HCT116 (cell line): ENCODE results near the gene ZPR1. TPM values are rescaled to one million over a fixed set of nuclear protein-coding genes. Genes with fewer than 3 reads are reported as not detected.
A peak's percentile ranks its signal among the peaks of the same experiment; 100 is the strongest.
"Not testable (repeated sequence)": the region's sequence is repeated elsewhere in the genome, so short reads cannot be mapped to it uniquely, and the experiment has no call there.

Source experiments
- ATAC-seq: fragments of 200-7000 bp; cut with Tn5 transposase; 2 replicates; pipeline ENCODE4 v1.9.1; 2020; ENCODE audit warnings: mild to moderate bottlenecking, moderate library complexity
- BruUV-seq: library from RNA; stranded (reverse); fragments of 400-500 nt; replicated peaks from 2 replicates; lab custom pipeline; 2021; lab: Mats Ljungman, UMichigan
- CTCF ChIA-PET: fragments of 300-600 bp; sonication (Branson Sonifier 250); formaldehyde crosslinking; loops from one replicate; lab custom pipeline; 2021; ENCODE audit warnings: antibody characterized with exemption; lab: Charles Lee
- POLR2A ChIA-PET: fragments of 300-600, 350-600 bp; sonication (Branson Sonifier 250); formaldehyde crosslinking; loops from one replicate; lab custom pipeline; 2021; ENCODE audit warnings: antibody characterized with exemption; lab: Charles Lee
- RAD21 ChIA-PET, 2 experiments: fragments of 300-600 bp; sonication (Branson Sonifier 250); formaldehyde crosslinking; loops; one replicate each; lab custom pipeline; 2023; ENCODE audit warnings: low total read pairs in 2 of 2; ENCODE audit not compliant: uncharacterized antibody in 2 of 2, unreplicated experiment in 2 of 2, low non-redundant PET in 1 of 2; lab: Charles Lee
- DNase-seq: peaks from one replicate; pipeline ENCODE4 v3.0.0-alpha.2; 2010; ENCODE audit warnings: low read depth, low spot score
- H2AFZ ChIP-seq: fragments of 200-600 bp; shearing (Covaris generic), sonication (generic); 2 replicates; pipeline ENCODE4 v1.6.1; 2017; ENCODE audit warnings: low read depth, mixed run types, mixed read lengths, antibody characterized with exemption, low read length; ENCODE audit not compliant: poor library complexity, severe bottlenecking
- H3K27ac ChIP-seq: 2 replicates; pipeline ENCODE4 v1.5.1; 2012; ENCODE audit warnings: low read depth, low read length
- H3K27me3 ChIP-seq: fragments of 200-600 bp; sonication (generic); 2 replicates; pipeline ENCODE4 v1.6.1; 2016; ENCODE audit warnings: mixed run types, low read length, mixed read lengths; ENCODE audit not compliant: insufficient read depth
- H3K36me3 ChIP-seq, 2 experiments: fragments of 200-500 bp in 1 of 2; fragments of 200-600 bp in 1 of 2; sonication (Bioruptor generic) in 1 of 2; sonication (generic) in 1 of 2; 2 replicates each; pipeline versions ENCODE4 v1.5.1 to v1.6.1; 2014 to 2016; ENCODE audit warnings: low read length in 2 of 2, inconsistent platforms in 1 of 2, mixed read lengths in 1 of 2, mixed run types in 1 of 2; ENCODE audit not compliant: insufficient read depth in 2 of 2, control insufficient read depth in 1 of 2
- H3K4me1 ChIP-seq, 2 experiments: fragments of 200-600 bp in 1 of 2; sonication (generic) in 1 of 2; 2 replicates each; pipeline versions ENCODE4 v1.5.1 to v1.6.1; 2012 to 2017; ENCODE audit warnings: low read length in 2 of 2, inconsistent platforms in 1 of 2, mild to moderate bottlenecking in 1 of 2, mixed read lengths in 1 of 2, mixed run types in 1 of 2, moderate library complexity in 1 of 2; ENCODE audit not compliant: insufficient read depth in 2 of 2, control insufficient read depth in 1 of 2
- H3K4me2 ChIP-seq: fragments of 200-600 bp; sonication (generic); 2 replicates; pipeline ENCODE4 v1.6.1; 2017; ENCODE audit warnings: mixed run types, low read length, mixed read lengths
- H3K4me3 ChIP-seq, 2 experiments: fragments of 200-600 bp in 1 of 2; sonication (generic) in 1 of 2; replicated peaks in 1 of 2; 2 replicates each; pipeline ENCODE4 v1.5.1; 2011 to 2016; ENCODE audit warnings: low read length in 2 of 2, control low read depth in 1 of 2, low read depth in 1 of 2, mild to moderate bottlenecking in 1 of 2, mixed read lengths in 1 of 2, mixed run types in 1 of 2
- H3K79me2 ChIP-seq: fragments of 200-600 bp; sonication (generic); 2 replicates; pipeline ENCODE4 v1.6.1; 2017; ENCODE audit warnings: mild to moderate bottlenecking, mixed run types, low read length, moderate library complexity, mixed read lengths; ENCODE audit not compliant: insufficient read depth
- H3K9ac ChIP-seq: fragments of 200-600 bp; sonication (generic); 2 replicates; pipeline ENCODE4 v1.6.1; 2016; ENCODE audit warnings: low read length, mixed read lengths
- H3K9me2 ChIP-seq: fragments of 200-600 bp; sonication (generic), shearing (Covaris generic); 2 replicates; pipeline ENCODE4 v1.6.1; 2017; ENCODE audit warnings: mixed run types, mild to moderate bottlenecking, moderate library complexity; ENCODE audit not compliant: insufficient read depth
- H3K9me3 ChIP-seq, 2 experiments: fragments of 200-500 bp in 1 of 2; fragments of 200-600 bp in 1 of 2; sonication (Bioruptor generic) in 1 of 2; sonication (generic) in 1 of 2; 2 replicates each; pipeline ENCODE4 v1.6.1; 2014 to 2017; ENCODE audit warnings: low read length in 2 of 2, mixed read lengths in 2 of 2, inconsistent platforms in 1 of 2, low read depth in 1 of 2, mild to moderate bottlenecking in 1 of 2, mixed run types in 1 of 2, moderate library complexity in 1 of 2; ENCODE audit not compliant: control insufficient read depth in 1 of 2, insufficient read depth in 1 of 2
- H4K20me1 ChIP-seq: fragments of 200-600 bp; sonication (generic), shearing (Covaris generic); 2 replicates; pipeline ENCODE4 v1.6.1; 2017; ENCODE audit warnings: mixed run types, mild to moderate bottlenecking, moderate library complexity; ENCODE audit not compliant: insufficient read depth
- ELF1 ChIP-seq: IDR thresholded peaks from 2 replicates; pipeline ENCODE4 v1.6.1; 2012; ENCODE audit warnings: low read depth, borderline replicate concordance
- EZH2phosphoT487 ChIP-seq: fragments of 200-600 bp; IDR thresholded peaks from 2 replicates; pipeline ENCODE4 v1.6.1; 2018; ENCODE audit warnings: antibody characterized with exemption, borderline replicate concordance
- FOSL1 ChIP-seq: IDR thresholded peaks from 2 replicates; pipeline ENCODE4 v1.6.1; 2012; ENCODE audit warnings: low read depth
- RAD21 ChIP-seq: IDR thresholded peaks from 2 replicates; pipeline ENCODE4 v1.6.1; 2012; ENCODE audit warnings: low read depth, mild to moderate bottlenecking
- SRF ChIP-seq: IDR thresholded peaks from 2 replicates; pipeline ENCODE4 v1.6.1; 2012; ENCODE audit warnings: low read depth
- ZNF274 ChIP-seq: fragments of 200-500 bp; sonication (Bioruptor generic); IDR thresholded peaks from 2 replicates; pipeline ENCODE4 v1.6.1; 2014; ENCODE audit warnings: mild to moderate bottlenecking, low read depth, low read length, inconsistent platforms
- intact Hi-C: fragments of 100-400 bp; cut with micrococcal nuclease; formaldehyde crosslinking; loops from 2 replicates; pipeline ENCODE4 v1.10.0; 2022
- total RNA-seq: library from RNA; stranded (reverse); gene quantifications from one replicate; pipeline ENCODE4 v1.2.1, GENCODE V29; 2021; ENCODE audit not compliant: unreplicated experiment
- TF ChIP-seq, protein P1 (sequence below): IDR thresholded peaks from 2 replicates; pipeline ENCODE4 v1.6.1; 2012

The ZPR1 gene
- total RNA-seq, 1 experiment from 2014 or later: 56.3 TPM

DNA sequence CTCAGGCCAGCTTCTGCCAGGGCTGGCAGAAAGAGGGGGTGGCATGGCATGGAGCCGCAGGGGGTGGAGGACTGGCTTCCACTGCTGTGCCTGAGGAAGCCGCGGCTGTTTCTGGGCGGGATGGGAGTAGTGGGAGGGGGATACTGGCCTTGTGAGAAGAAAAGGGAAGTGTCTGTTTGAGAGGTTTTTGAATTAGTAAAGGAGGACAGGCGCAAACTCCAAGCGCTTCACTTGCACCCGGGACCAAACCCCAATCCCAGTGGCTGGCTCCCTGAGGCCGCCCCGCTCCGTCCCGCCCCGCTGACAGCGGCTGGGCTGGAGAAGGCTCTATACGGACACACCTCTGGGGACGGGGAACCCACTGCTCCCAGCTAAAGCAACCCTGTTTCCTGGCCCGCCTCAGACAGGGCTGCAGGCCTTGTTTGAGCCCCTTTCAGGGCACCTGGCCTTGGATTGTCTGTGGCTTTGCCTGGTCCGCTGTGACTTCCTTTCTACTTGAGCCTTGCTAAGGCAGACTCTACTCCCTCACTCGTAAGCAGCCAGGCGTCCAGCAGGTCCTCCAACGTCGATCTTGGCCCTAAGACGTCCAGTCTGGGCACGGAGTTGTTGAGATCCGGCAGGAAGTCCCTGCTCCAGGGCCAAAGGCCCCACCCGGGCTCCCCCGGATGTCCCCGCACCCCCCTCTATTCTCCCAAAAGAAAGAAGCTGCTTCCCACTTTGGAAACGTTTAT is 47.4 kb upstream of the ZPR1 start:
- POLR2A ChIA-PET: interaction anchor here (1.2 kb wide), 1 partner anchor 44 kb away, joined by 9 read pairs; the partner anchor contains the start of gene APOA5
- Histone ChIP-seq H3K9me3 (no peaks in the 10 kb centered on the region), H3K79me2 (no peaks in the 10 kb centered on the region), H3K4me2 (peak overlapping the region; percentile 75), H3K4me1 (peaks cover 8 to 15% of the 10 kb centered on the region in 2 experiments), H3K27ac (peak overlapping the region; percentile 40; the same call in 1 of the 2 replicates), H3K27me3 (no peaks in the 10 kb centered on the region), H3K36me3 (no peaks in the 10 kb centered on the region), H3K9me2 (no peaks in the 10 kb centered on the region), H3K9ac (peak overlapping the region; percentile 52), H4K20me1 (no peaks in the 10 kb centered on the region), H2AFZ (peak overlapping the region; percentile 77), H3K4me3 (peak overlapping the region; percentile 26 to 42; a peak in 3 of 4 replicates)
- BruUV-seq: no TSS peak
- DNase-seq (no peak), ATAC-seq (no peak)
- intact Hi-C loops: no loop called here
- TF ChIP-seq ZNF274 (no peak), RAD21 (no peak), FOSL1 (no peak), EZH2phosphoT487 (no peak), ELF1 (no peak), SRF (no peak)
- TF ChIP-seq, protein P1, sequence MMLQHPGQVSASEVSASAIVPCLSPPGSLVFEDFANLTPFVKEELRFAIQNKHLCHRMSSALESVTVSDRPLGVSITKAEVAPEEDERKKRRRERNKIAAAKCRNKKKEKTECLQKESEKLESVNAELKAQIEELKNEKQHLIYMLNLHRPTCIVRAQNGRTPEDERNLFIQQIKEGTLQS: no peak
- RAD21 ChIA-PET: interaction anchor here (0.9 to 1.6 kb wide), 8 partner anchors 42 to 392 kb away, joined by 3 to 14 read pairs (median 4); partner anchors contain the start of gene APOA5 (in 2 of the 2)
- CTCF ChIA-PET: interaction anchor here (0.8 to 2.9 kb wide), 14 partner anchors 10 to 392 kb away, joined by 3 to 58 read pairs (median 4); partner anchors contain the start of genes APOA5 and ZPR1

DNA sequence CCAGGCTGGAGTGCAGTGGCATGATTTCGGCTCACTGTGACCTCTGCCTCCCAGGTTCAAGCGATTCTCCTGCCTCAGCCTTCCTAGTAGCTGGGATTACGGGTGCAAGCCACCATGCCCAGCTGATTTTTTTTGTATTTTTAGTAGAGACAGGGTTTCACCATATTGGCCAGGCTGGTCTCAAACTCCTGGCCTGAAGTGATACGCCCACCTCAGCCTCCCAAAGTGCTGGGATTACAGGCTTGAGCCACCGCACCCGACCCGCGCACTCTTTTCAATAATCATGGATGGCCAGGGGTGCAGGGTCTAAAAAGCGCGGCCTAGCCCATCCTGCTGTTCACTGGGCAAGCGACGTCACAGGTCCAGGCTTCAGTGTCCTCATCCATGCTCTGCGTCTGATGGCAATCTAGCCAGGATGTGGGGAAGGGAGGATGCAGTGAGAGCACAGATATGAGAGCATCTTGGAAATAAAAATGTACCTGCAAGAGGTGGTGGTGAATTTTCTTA is 46.8 kb upstream of the ZPR1 start:
- H3K4me2 ChIP-seq, H3K36me3 ChIP-seq, H3K79me2 ChIP-seq, H4K20me1 ChIP-seq, intact Hi-C loops, H3K9me3 ChIP-seq, H3K9ac ChIP-seq, RAD21 ChIA-PET, H3K4me3 ChIP-seq, DNase-seq, H3K9me2 ChIP-seq, H3K27ac ChIP-seq, H3K27me3 ChIP-seq, BruUV-seq, ATAC-seq, H2AFZ ChIP-seq: not testable (repeated sequence)
- H3K4me1 ChIP-seq: peaks cover 8 to 15% of the 10 kb centered on the region in 2 experiments
- CTCF ChIA-PET: interaction anchor here (2.1 kb wide), 1 partner anchor 41 kb away, joined by 13 read pairs; no protein-coding TSS in a partner anchor
- POLR2A ChIA-PET: interaction anchor here (0.6 kb wide), 1 partner anchor 48 kb away, joined by 3 read pairs; no protein-coding TSS in a partner anchor
